HepG2 (cell line): Measurements from ENCODE around the gene AFDN. TPM values are rescaled to one million over a fixed set of nuclear protein-coding genes. Genes with fewer than 3 reads are reported as not detected.

ENCODE experiments used
- ATAC-seq: fragments of 200-7000 bp; cut with Tn5 transposase; 3 replicates; pipeline ENCODE4 v1.9.1; 2020; ENCODE audit warnings: mild to moderate bottlenecking, moderate library complexity
- BruUV-seq: library from RNA; stranded (reverse); fragments of 400-500 nt; replicated peaks from 2 replicates; lab custom pipeline; 2021; lab: Mats Ljungman, UMichigan
- CTCF ChIA-PET: fragments of 300-600 bp; formaldehyde crosslinking; extraction: SDS; loops from one replicate; lab custom pipeline; 2021; ENCODE audit warnings: low total read pairs, inconsistent platforms, low intra/inter-chr PET ratio; lab: Yijun Ruan, JAX
- POLR2A ChIA-PET: fragments of 350-600 bp; sonication (Branson Sonifier 250); formaldehyde crosslinking; loops from one replicate; lab custom pipeline; 2020; ENCODE audit warnings: antibody characterized with exemption, inconsistent platforms; lab: Yijun Ruan, JAX
- DNase-seq: peaks from one replicate; pipeline ENCODE4 v3.0.0-alpha.2; 2015; ENCODE audit warnings: low spot score
- FAIRE-seq: peaks from 3 replicates; lab custom pipeline; 2011; peaks lifted over from hg19 to GRCh38; lab: Jason Lieb, UNC
- H2AFZ ChIP-seq: one replicate; pipeline ENCODE4 v1.6.1; 2011; ENCODE audit warnings: low read length, inconsistent platforms
- H3K27ac ChIP-seq: fragments of 300-600 bp; 3 replicates; pipeline ENCODE4 v1.8.0; 2011; ENCODE audit warnings: mixed run types, mild to moderate bottlenecking, mixed read lengths, low read length, inconsistent platforms; ENCODE audit not compliant: insufficient read depth; ENCODE audit errors: extremely low read length
- H3K27me3 ChIP-seq, 2 experiments: fragments of 200-600 bp in 1 of 2; 2 replicates in 1 of 2; 3 replicates in 1 of 2; pipeline versions ENCODE4 v1.6.0 to v1.8.0; 2011; ENCODE audit warnings: low read length in 2 of 2, mild to moderate bottlenecking in 2 of 2, moderate library complexity in 2 of 2, inconsistent platforms in 1 of 2; ENCODE audit not compliant: insufficient read depth in 2 of 2, control insufficient read depth in 1 of 2
- H3K36me3 ChIP-seq, 2 experiments: fragments of 200-600 bp in 1 of 2; replicated peaks in 1 of 2; 2 replicates in 1 of 2; 3 replicates in 1 of 2; pipeline versions ENCODE4 v1.5.1 to v1.8.0; 2011; ENCODE audit warnings: low read length in 2 of 2, inconsistent platforms in 1 of 2; ENCODE audit not compliant: insufficient read depth in 2 of 2, control insufficient read depth in 1 of 2
- H3K4me1 ChIP-seq: 2 replicates; pipeline ENCODE4 v1.5.1; 2012; ENCODE audit warnings: low read length, inconsistent platforms; ENCODE audit not compliant: insufficient read depth
- H3K4me2 ChIP-seq: 2 replicates; pipeline ENCODE4 v1.6.0; 2011; ENCODE audit warnings: low read depth, low read length, inconsistent platforms
- H3K4me3 ChIP-seq, 3 experiments: fragments of 200-600 bp in 1 of 3; sonication (generic), shearing (Covaris generic) in 1 of 3; replicated peaks in 1 of 3; 2 replicates each; pipeline ENCODE4 v1.5.1; 2011 to 2016; ENCODE audit warnings: low read length in 3 of 3, inconsistent platforms in 2 of 3, low read depth in 2 of 3, mild to moderate bottlenecking in 2 of 3, control low read depth in 1 of 3, mixed read lengths in 1 of 3; ENCODE audit not compliant: insufficient read depth in 1 of 3
- H3K79me2 ChIP-seq: one replicate; pipeline ENCODE4 v1.6.1; 2011; ENCODE audit warnings: low read length, inconsistent platforms; ENCODE audit not compliant: insufficient read depth
- H3K9ac ChIP-seq: 2 replicates; pipeline ENCODE4 v1.6.0; 2011; ENCODE audit warnings: mild to moderate bottlenecking, low read depth, low read length, inconsistent platforms; ENCODE audit not compliant: insufficient read depth
- H3K9me3 ChIP-seq: 2 replicates; pipeline ENCODE4 v1.5.1; 2012; ENCODE audit warnings: mild to moderate bottlenecking, low read length
- H4K20me1 ChIP-seq: 2 replicates; pipeline ENCODE4 v1.6.0; 2011; ENCODE audit warnings: inconsistent platforms, mild to moderate bottlenecking, low read length, moderate library complexity; ENCODE audit not compliant: insufficient read depth
- AFF4 ChIP-seq: sonication (generic); formaldehyde crosslinking; IDR thresholded peaks from 2 replicates; pipeline ENCODE4 v1.4.0; 2020; ENCODE audit warnings: missing genetic modification reagents
- FOXA1 ChIP-seq, 2 experiments: fragments of 450-650 bp in 1 of 2; sonication (generic) in 1 of 2; formaldehyde crosslinking in 1 of 2; IDR thresholded peaks; 2 replicates each; pipeline versions ENCODE4 v1.4.0 to v1.6.1; 2016 to 2020; ENCODE audit warnings: missing genetic modification reagents in 1 of 2
- RBM22 ChIP-seq: fragments of 200-400 bp; formaldehyde crosslinking; optimal IDR thresholded peaks from 2 replicates; pipeline ENCODE3; 2017; ENCODE audit warnings: mild to moderate bottlenecking, low read length, moderate library complexity
- SRSF9 ChIP-seq: fragments of 200-400 bp; formaldehyde crosslinking; IDR thresholded peaks from 2 replicates; pipeline ENCODE4 v1.6.1; 2018; ENCODE audit warnings: borderline replicate concordance, mild to moderate bottlenecking, low read depth, low read length; ENCODE audit not compliant: insufficient read depth, poor library complexity, severe bottlenecking
- U2AF2 ChIP-seq: fragments of 200-400 bp; formaldehyde crosslinking; IDR thresholded peaks from 2 replicates; pipeline ENCODE4 v1.6.1; 2017; ENCODE audit warnings: low read depth, mild to moderate bottlenecking, low read length
- WGBS: methylation state at CpG from one replicate; pipeline ENCODE4 v1.1.6; 2017; ENCODE audit warnings: low lambda C conversion rate; 5-methylcytosine and 5-hydroxymethylcytosine counted together
- in situ Hi-C: cut with HindIII; loops from 2 replicates; pipeline ENCODE4 v1.10.0; 2017; ENCODE audit warnings: low pct_unique_long_range_greater_than_20kb; ENCODE audit not compliant: extremely low pct_ligation_motif_present
- intact Hi-C: fragments of 100-400 bp; cut with micrococcal nuclease; formaldehyde crosslinking; loops from one replicate; pipeline ENCODE4 v1.10.0; 2022; ENCODE audit not compliant: unreplicated experiment
- polyA plus RNA-seq, 8 experiments: library from polyadenylated mRNA; depleted of rRNA in 3 of 8; stranded (reverse) in 7 of 8; unstranded in 1 of 8; fragments of >200 nt; fragmentation: Illumina TruSeq in 4 of 8; extraction: Trizol in 4 of 8; gene quantifications; 2 replicates each; pipeline versions ENCODE4 v1.2.1 to v1.2.3, GENCODE V29; 2011 to 2016; ENCODE audit warnings: low read depth in 4 of 8, missing spikeins in 1 of 8, mixed read lengths in 1 of 8; ENCODE audit not compliant: insufficient read depth in 1 of 8
- total RNA-seq, 5 experiments: library from RNA; depleted of rRNA; stranded (reverse); fragments of >200 nt; fragmentation: Illumina TruSeq; extraction: Trizol; gene quantifications; 2 replicates each; pipeline ENCODE4 v1.2.3, GENCODE V29; 2016; ENCODE audit warnings: low read depth in 1 of 5

AFDN gene
- total and polyA plus RNA-seq, 2 of the 13 experiments (the other 11 are each of a cell fraction or from before 2014, with no cell fraction given): 136 to 151 TPM

- TF ChIP-seq FOXA1 (IDR thresholded peaks at IDR 0.05): no peak
- TF ChIP-seq FOXA1 (CRISPR knock-in tag; IDR thresholded peaks at IDR 0.05): no peak
- no peak for TF ChIP-seq SRSF9
- TF ChIP-seq AFF4 (CRISPR knock-in tag): no peak
Measured at GRCh38 chr6:167920165-167920564, 93.5 kb downstream of the AFDN start (continued).

GRCh38 chr6:167921831-167922230, 95.1 kb downstream of the AFDN start:
- in situ Hi-C loops: no loop called here
- Histone ChIP-seq H3K4me3 (no peak overlapping the region), H4K20me1 (no peaks in the 10 kb centered on the region), H3K9me3 (no peaks in the 10 kb centered on the region), H3K36me3 (peaks cover 35 to 81% of the 10 kb centered on the region in 2 experiments), H2AFZ (no peak overlapping the region), H3K27ac (no peak overlapping the region)
- CTCF ChIA-PET: no interaction called here
- BruUV-seq: no TSS peak
- intact Hi-C loops: no loop called here
- no peak for FAIRE-seq
- no peak for ATAC-seq
- WGBS: 96% methylated on average over 6 of the region's 6 CpGs
- TF ChIP-seq U2AF2 (no peak), RBM22 (peak; percentile 14)
- TF ChIP-seq, all 625 proteins: peak for 1
- POLR2A ChIA-PET: no interaction called here
- H3K4me1 ChIP-seq: no peaks in the 10 kb centered on the region
- H3K79me2 ChIP-seq: no peaks in the 10 kb centered on the region
- H3K4me2 ChIP-seq: no peak overlapping the region
- H3K9ac ChIP-seq: no peak overlapping the region
- no peaks in the 10 kb centered on the region for H3K27me3 ChIP-seq
- no peak for DNase-seq
